PC-9 (cell line): Measurements from ENCODE around the gene CCR5AS.

Source experiments
- BruUV-seq: library from RNA; stranded (reverse); fragments of 400-500 nt; replicated peaks from 2 replicates; lab custom pipeline; 2021; lab: Mats Ljungman, UMichigan
- CTCF ChIA-PET: fragments of 300-600 bp; sonication (Branson Sonifier 250); formaldehyde crosslinking; loops from one replicate; lab custom pipeline; 2022; ENCODE audit warnings: antibody characterized with exemption; lab: Charles Lee
- POLR2A ChIA-PET: fragments of 300-600 bp; sonication (Branson Sonifier 250); formaldehyde crosslinking; loops from one replicate; lab custom pipeline; 2022; ENCODE audit warnings: antibody characterized with exemption; ENCODE audit not compliant: unreplicated experiment; lab: Charles Lee
- DNase-seq, 2 experiments: peaks; one replicate each; pipeline versions ENCODE4 v3.0.0 to v3.0.0-alpha.2; 2015 to 2022; ENCODE audit warnings: mixed read lengths in 1 of 2
- H2AFZ ChIP-seq: fragments of 200-600 bp; sonication (generic); 2 replicates; pipeline ENCODE4 v1.8.1; 2017; ENCODE audit warnings: antibody characterized with exemption
- H3F3A ChIP-seq: fragments of 200-600 bp; sonication (generic); 2 replicates; pipeline ENCODE4 v1.8.1; 2017; ENCODE audit warnings: antibody characterized with exemption, mild to moderate bottlenecking, low read depth; ENCODE audit not compliant: insufficient read depth
- H3K27ac ChIP-seq: fragments of 200-600 bp; sonication (generic); 2 replicates; pipeline ENCODE4 v1.6.1; 2016; ENCODE audit warnings: mixed run types
- H3K27me3 ChIP-seq: fragments of 200-600 bp; sonication (generic); 2 replicates; pipeline ENCODE4 v1.6.1; 2016; ENCODE audit warnings: low read depth, mixed run types; ENCODE audit not compliant: insufficient read depth
- H3K36me3 ChIP-seq: fragments of 200-600 bp; sonication (generic); 2 replicates; pipeline ENCODE4 v1.6.1; 2016; ENCODE audit warnings: low read depth, mixed run types
- H3K4me1 ChIP-seq: fragments of 200-600 bp; sonication (generic); replicated peaks from 2 replicates; pipeline ENCODE4 v1.6.1; 2016; ENCODE audit warnings: mixed run types; ENCODE audit not compliant: insufficient read depth
- H3K4me2 ChIP-seq: fragments of 200-600 bp; sonication (generic); 2 replicates; pipeline ENCODE4 v1.6.1; 2017; ENCODE audit warnings: mixed run types
- H3K4me3 ChIP-seq: fragments of 200-600 bp; sonication (generic); 2 replicates; pipeline ENCODE4 v1.6.1; 2016; ENCODE audit warnings: mixed run types
- H3K79me2 ChIP-seq: fragments of 200-600 bp; sonication (generic); 2 replicates; pipeline ENCODE4 v1.6.1; 2017; ENCODE audit warnings: low read depth, mixed run types
- H3K9me2 ChIP-seq: fragments of 200-600 bp; sonication (generic); 2 replicates; pipeline ENCODE4 v1.8.1; 2017; ENCODE audit warnings: mild to moderate bottlenecking; ENCODE audit not compliant: insufficient read depth
- H3K9me3 ChIP-seq: fragments of 200-600 bp; sonication (generic); 2 replicates; pipeline ENCODE4 v1.8.1; 2016; ENCODE audit warnings: low read depth; ENCODE audit not compliant: insufficient read depth
- H4K20me1 ChIP-seq: fragments of 200-600 bp; sonication (generic); 2 replicates; pipeline ENCODE4 v1.8.1; 2017; ENCODE audit not compliant: insufficient read depth
- CTCF ChIP-seq: fragments of 200-600 bp; sonication (generic); conservative IDR thresholded peaks from 2 replicates; pipeline ENCODE4 v1.6.1; 2017; ENCODE audit warnings: mixed run types, antibody characterized with exemption, mild to moderate bottlenecking, moderate library complexity
- EZH2 ChIP-seq: fragments of 200-600 bp; sonication (generic); IDR thresholded peaks from 2 replicates; pipeline ENCODE4 v1.8.0; 2017; ENCODE audit warnings: antibody characterized with exemption, low read depth
- intact Hi-C: fragments of 100-400 bp; cut with micrococcal nuclease; formaldehyde crosslinking; loops from one replicate; pipeline ENCODE4 v1.10.0; 2022; ENCODE audit not compliant: unreplicated experiment

CCR5AS gene

GRCh38 chr3:46324036-46324435 is 82.8 kb downstream of the CCR5AS start:
- H3K36me3 ChIP-seq: no peaks in the 10 kb centered on the region
- no peaks in the 10 kb centered on the region for H3F3A ChIP-seq
- no peaks in the 10 kb centered on the region for H3K27me3 ChIP-seq
- intact Hi-C loops: no loop called here
- no TSS peak for BruUV-seq
- H3K27ac ChIP-seq: no peak overlapping the region
- no peak overlapping the region for H2AFZ ChIP-seq
- no peaks in the 10 kb centered on the region for H4K20me1 ChIP-seq
- H3K9me2 ChIP-seq: no peaks in the 10 kb centered on the region
- no peaks in the 10 kb centered on the region; the same call in 1 of the 2 replicates for H3K9me3 ChIP-seq
- no peak for DNase-seq
- POLR2A ChIA-PET: no interaction called here
- H3K79me2 ChIP-seq: no peaks in the 10 kb centered on the region
- CTCF ChIA-PET: interaction anchor here (0.5 kb wide), 1 partner anchor 1016 kb away, joined by 3 read pairs; no protein-coding TSS in a partner anchor
- H3K4me3 ChIP-seq: no peak overlapping the region
- H3K4me2 ChIP-seq: no peak overlapping the region
- no peaks in the 10 kb centered on the region for H3K4me1 ChIP-seq
- TF ChIP-seq EZH2 (no peak), CTCF (no peak)

- ChIA-PET CTCF (no interaction called here), POLR2A (interaction anchor here (0.6 kb wide), 1 partner anchor 30 kb away, joined by 5 read pairs; no protein-coding TSS in a partner anchor)
- Histone ChIP-seq H3K4me1 (no peaks in the 10 kb centered on the region), H2AFZ (no peak overlapping the region), H3F3A (no peaks in the 10 kb centered on the region), H3K27me3 (no peaks in the 10 kb centered on the region), H4K20me1 (no peaks in the 10 kb centered on the region), H3K4me2 (no peak overlapping the region), H3K36me3 (no peaks in the 10 kb centered on the region), H3K27ac (no peak overlapping the region), H3K4me3 (no peak overlapping the region), H3K9me3 (no peaks in the 10 kb centered on the region; the same call in 1 of the 2 replicates), H3K9me2 (no peaks in the 10 kb centered on the region), H3K79me2 (no peaks in the 10 kb centered on the region)
- no peak for TF ChIP-seq CTCF
- no TSS peak for BruUV-seq
- intact Hi-C loops: no loop called here
- no peak for DNase-seq
Measured at GRCh38 chr3:46321461-46322104, 85.3 kb downstream of the CCR5AS start.

GRCh38 chr3:46318207-46318927 is 88.5 kb downstream of the CCR5AS start:
- H3K27me3 ChIP-seq: no peaks in the 10 kb centered on the region
- no peak for DNase-seq
- TF ChIP-seq EZH2 (no peak), CTCF (no peak)
- H3K4me2 ChIP-seq: no peak overlapping the region
- POLR2A ChIA-PET: no interaction called here
- H3K9me3 ChIP-seq: no peaks in the 10 kb centered on the region
- H3K9me2 ChIP-seq: no peaks in the 10 kb centered on the region
- intact Hi-C loops: no loop called here
- no peaks in the 10 kb centered on the region for H4K20me1 ChIP-seq
- 0 out of 2 replicates have a peak, but pooled peaks cover under 1% of the 10 kb centered on the region for H3F3A ChIP-seq
- H3K36me3 ChIP-seq: no peaks in the 10 kb centered on the region
- H3K4me1 ChIP-seq: no peaks in the 10 kb centered on the region
- H3K27ac ChIP-seq: no peak overlapping the region
- CTCF ChIA-PET: no interaction called here
- no TSS peak for BruUV-seq
- H2AFZ ChIP-seq: no peak overlapping the region
- no peak overlapping the region for H3K4me3 ChIP-seq
- H3K79me2 ChIP-seq: no peaks in the 10 kb centered on the region
